ENCODE data around the gene CNTLN. TPM values are rescaled to one million over a fixed set of nuclear protein-coding genes. Genes with fewer than 3 reads are reported as not detected.

Gene CNTLN
- total RNA-seq, 1 donor: 13.0 TPM

GRCh38 chr9:17217272-17217671 is 82.4 kb downstream of the CNTLN start:
- no peak for DNase-seq (ENCODE audit: low read depth)
- TF ChIP-seq, protein P1, sequence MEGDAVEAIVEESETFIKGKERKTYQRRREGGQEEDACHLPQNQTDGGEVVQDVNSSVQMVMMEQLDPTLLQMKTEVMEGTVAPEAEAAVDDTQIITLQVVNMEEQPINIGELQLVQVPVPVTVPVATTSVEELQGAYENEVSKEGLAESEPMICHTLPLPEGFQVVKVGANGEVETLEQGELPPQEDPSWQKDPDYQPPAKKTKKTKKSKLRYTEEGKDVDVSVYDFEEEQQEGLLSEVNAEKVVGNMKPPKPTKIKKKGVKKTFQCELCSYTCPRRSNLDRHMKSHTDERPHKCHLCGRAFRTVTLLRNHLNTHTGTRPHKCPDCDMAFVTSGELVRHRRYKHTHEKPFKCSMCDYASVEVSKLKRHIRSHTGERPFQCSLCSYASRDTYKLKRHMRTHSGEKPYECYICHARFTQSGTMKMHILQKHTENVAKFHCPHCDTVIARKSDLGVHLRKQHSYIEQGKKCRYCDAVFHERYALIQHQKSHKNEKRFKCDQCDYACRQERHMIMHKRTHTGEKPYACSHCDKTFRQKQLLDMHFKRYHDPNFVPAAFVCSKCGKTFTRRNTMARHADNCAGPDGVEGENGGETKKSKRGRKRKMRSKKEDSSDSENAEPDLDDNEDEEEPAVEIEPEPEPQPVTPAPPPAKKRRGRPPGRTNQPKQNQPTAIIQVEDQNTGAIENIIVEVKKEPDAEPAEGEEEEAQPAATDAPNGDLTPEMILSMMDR (IDR thresholded peaks at IDR 0.05; ENCODE audit: insufficient read depth, low read depth, low read length): no peak
- no peak overlapping the region for H3K4me3 ChIP-seq (ENCODE audit: low read depth, low read length)

- DNase-seq (ENCODE audit: low read depth): peak; percentile 19
- TF ChIP-seq, protein P1 (IDR thresholded peaks at IDR 0.05; ENCODE audit: insufficient read depth, low read depth, low read length): peak; percentile 53
- H3K4me3 ChIP-seq (ENCODE audit: low read depth, low read length): no peak overlapping the region
Measured at GRCh38 chr9:17219261-17219660, 84.4 kb downstream of the CNTLN start.

GRCh38 chr9:17222932-17223331 is 88.1 kb downstream of the CNTLN start:
- TF ChIP-seq, protein P1 (IDR thresholded peaks at IDR 0.05; ENCODE audit: insufficient read depth, low read depth, low read length): no peak
- H3K4me3 ChIP-seq (ENCODE audit: low read depth, low read length): no peak overlapping the region
- no peak for DNase-seq (ENCODE audit: low read depth)

GRCh38 chr9:17225407-17225806 is 90.6 kb downstream of the CNTLN start:
- no peak for DNase-seq (ENCODE audit: low read depth)
- H3K4me3 ChIP-seq (ENCODE audit: low read depth, low read length): no peak overlapping the region
- TF ChIP-seq, protein P1 (IDR thresholded peaks at IDR 0.05; ENCODE audit: insufficient read depth, low read depth, low read length): no peak

DNA sequence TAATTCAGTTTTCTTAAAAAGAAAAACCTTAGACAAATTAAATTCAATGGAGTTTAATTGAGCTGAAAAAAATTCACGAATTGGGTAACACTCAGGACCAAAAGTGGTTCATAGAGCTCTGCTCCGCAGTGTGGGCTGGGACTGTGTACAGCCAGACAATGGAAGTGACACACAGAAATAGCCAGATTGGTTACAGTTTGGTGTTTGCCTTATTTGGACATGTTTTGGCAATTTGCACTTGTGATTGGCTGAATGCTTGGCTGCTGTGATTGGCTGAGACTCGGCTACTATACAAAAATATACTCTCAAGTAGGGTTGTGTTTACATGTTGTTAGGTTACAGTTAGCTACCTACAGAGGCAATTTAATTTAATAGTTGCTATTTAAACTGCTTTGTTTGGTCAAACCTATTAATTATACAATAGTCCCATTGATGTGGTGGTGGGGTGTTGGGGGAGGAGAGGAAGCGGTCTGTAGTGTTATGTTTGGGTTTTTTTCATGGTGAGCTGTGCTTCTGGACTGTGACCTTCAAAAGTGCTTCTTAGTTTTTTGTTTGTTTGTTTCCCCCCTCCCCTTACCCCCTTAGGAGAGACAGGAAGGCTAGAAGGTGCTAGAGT is 95.2 kb downstream of the CNTLN start:
- H3K4me3 ChIP-seq (ENCODE audit: low read depth, low read length): no peak overlapping the region
- no peak for DNase-seq (ENCODE audit: low read depth)
- TF ChIP-seq, protein P1 (IDR thresholded peaks at IDR 0.05; ENCODE audit: insufficient read depth, low read depth, low read length): no peak

GRCh38 chr9:17230646-17231045 is 95.8 kb downstream of the CNTLN start:
- no peak for DNase-seq (ENCODE audit: low read depth)
- TF ChIP-seq, protein P1 (IDR thresholded peaks at IDR 0.05; ENCODE audit: insufficient read depth, low read depth, low read length): no peak
- no peak overlapping the region for H3K4me3 ChIP-seq (ENCODE audit: low read depth, low read length)

DNA sequence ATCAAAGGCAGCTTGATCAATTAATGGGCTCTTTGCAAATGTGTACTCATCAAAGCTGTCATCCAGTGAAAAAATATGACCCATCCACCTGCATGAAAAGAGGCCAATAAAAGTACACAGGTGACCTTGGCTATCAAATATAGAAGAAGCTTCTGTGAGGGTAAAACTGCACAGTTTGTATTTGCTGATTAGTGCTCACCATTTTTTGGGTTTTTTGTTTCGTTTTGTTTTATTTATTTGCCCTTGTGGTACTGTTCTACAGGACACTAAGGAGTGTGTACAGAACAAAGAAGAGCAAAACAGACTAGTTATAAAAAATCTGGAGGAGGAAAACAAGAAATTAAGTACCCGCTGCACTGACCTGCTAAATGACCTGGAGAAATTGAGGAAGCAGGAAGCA is 101.3 kb downstream of the CNTLN start:
- TF ChIP-seq, protein P1 (IDR thresholded peaks at IDR 0.05; ENCODE audit: insufficient read depth, low read depth, low read length): no peak
- no peak for DNase-seq (ENCODE audit: low read depth)
- H3K4me3 ChIP-seq (ENCODE audit: low read depth, low read length): no peak overlapping the region
